MCF 10A (cell line): ENCODE measurements around the gene SLC6A9. TPM values are rescaled to one million over a fixed set of nuclear protein-coding genes. Genes with fewer than 3 reads are reported as not detected.

Experiments used
- BruUV-seq: library from RNA; stranded (reverse); fragments of 400-500 nt; replicated peaks from 2 replicates; lab custom pipeline; 2021; lab: Mats Ljungman, UMichigan
- CTCF ChIA-PET: fragments of 300-600 bp; sonication (Branson Sonifier 250); formaldehyde crosslinking; extraction: SDS; loops from one replicate; lab custom pipeline; 2021; ENCODE audit warnings: antibody characterized with exemption, inconsistent platforms; lab: Yijun Ruan, JAX
- POLR2A ChIA-PET: fragments of 300-600, 350-650 bp; sonication (Branson Sonifier 250); formaldehyde crosslinking; extraction: SDS; loops from one replicate; lab custom pipeline; 2020; ENCODE audit warnings: antibody characterized with exemption, inconsistent platforms; lab: Yijun Ruan, JAX
- DNase-seq: peaks from one replicate; pipeline ENCODE4 v3.0.0-alpha.2; 2018; ENCODE audit not compliant: unreplicated experiment
- H3K27ac Mint-ChIP-seq: one replicate; pipeline ENCODE4 v1.8.0; 2022; ENCODE audit warnings: mild to moderate bottlenecking, low read depth, mixed read lengths; ENCODE audit not compliant: unreplicated experiment
- H3K27me3 Mint-ChIP-seq: one replicate; pipeline ENCODE4 v1.8.0; 2022; ENCODE audit warnings: mixed read lengths; ENCODE audit not compliant: insufficient read depth, unreplicated experiment
- H3K36me3 Mint-ChIP-seq: one replicate; pipeline ENCODE4 v1.8.0; 2022; ENCODE audit warnings: mild to moderate bottlenecking, moderate library complexity, mixed read lengths; ENCODE audit not compliant: insufficient read depth, unreplicated experiment
- H3K4me1 Mint-ChIP-seq: one replicate; pipeline ENCODE4 v1.8.0; 2022; ENCODE audit warnings: mixed read lengths; ENCODE audit not compliant: insufficient read depth, unreplicated experiment
- H3K4me3 Mint-ChIP-seq: one replicate; pipeline ENCODE4 v1.8.0; 2022; ENCODE audit warnings: mild to moderate bottlenecking, moderate library complexity, mixed read lengths; ENCODE audit not compliant: unreplicated experiment
- H3K9me3 Mint-ChIP-seq: one replicate; pipeline ENCODE4 v1.8.0; 2022; ENCODE audit warnings: mixed read lengths; ENCODE audit not compliant: unreplicated experiment
- intact Hi-C: fragments of 100-400 bp; cut with micrococcal nuclease; formaldehyde crosslinking; loops from 2 replicates; pipeline ENCODE4 v1.14.1; 2022
- total RNA-seq: library from RNA; stranded (reverse); gene quantifications from 2 replicates; pipeline ENCODE4 v1.2.3, GENCODE V29; 2022
- TF ChIP-seq, protein P1 (sequence below): fragments of 200-600 bp; IDR thresholded peaks from one replicate; pipeline ENCODE4 v1.8.0; 2022; ENCODE audit warnings: antibody characterized with exemption, mild to moderate bottlenecking; ENCODE audit not compliant: unreplicated experiment

The SLC6A9 gene
- total RNA-seq, 1 experiment from 2014 or later = 64.9 TPM

DNA sequence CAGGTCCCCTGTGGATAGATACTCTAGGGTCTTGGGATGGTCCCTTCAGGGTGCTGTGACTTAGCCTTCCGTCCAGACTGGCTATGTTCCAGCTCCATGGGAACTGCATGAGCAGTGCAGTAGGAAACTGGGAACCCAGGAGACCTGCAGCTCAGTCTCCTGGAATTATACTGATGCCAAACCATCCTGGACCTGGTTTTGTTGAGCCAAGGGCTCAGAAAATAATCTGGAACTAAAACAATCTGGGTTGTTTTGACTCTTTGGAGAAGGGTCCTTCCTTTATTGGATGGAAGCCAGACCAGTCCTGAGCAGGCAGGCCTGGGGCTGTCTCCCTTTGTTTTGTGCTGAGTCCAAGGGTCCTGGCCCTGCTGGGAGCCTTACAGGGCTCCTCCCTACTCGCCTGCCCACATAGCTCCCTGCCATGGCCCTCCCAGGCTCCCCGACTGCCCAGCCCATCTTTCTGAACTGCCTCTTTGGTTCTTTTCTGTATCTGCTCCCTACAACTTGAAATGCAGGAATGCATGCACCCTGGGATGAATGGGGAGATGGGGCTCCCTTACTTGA, 83.3 kb downstream of the SLC6A9 start:
- peaks cover 11% of the 10 kb centered on the region for H3K36me3 Mint-ChIP-seq
- peak overlapping the region; percentile 99 for H3K27ac Mint-ChIP-seq
- intact Hi-C loops = no loop called here

DNA sequence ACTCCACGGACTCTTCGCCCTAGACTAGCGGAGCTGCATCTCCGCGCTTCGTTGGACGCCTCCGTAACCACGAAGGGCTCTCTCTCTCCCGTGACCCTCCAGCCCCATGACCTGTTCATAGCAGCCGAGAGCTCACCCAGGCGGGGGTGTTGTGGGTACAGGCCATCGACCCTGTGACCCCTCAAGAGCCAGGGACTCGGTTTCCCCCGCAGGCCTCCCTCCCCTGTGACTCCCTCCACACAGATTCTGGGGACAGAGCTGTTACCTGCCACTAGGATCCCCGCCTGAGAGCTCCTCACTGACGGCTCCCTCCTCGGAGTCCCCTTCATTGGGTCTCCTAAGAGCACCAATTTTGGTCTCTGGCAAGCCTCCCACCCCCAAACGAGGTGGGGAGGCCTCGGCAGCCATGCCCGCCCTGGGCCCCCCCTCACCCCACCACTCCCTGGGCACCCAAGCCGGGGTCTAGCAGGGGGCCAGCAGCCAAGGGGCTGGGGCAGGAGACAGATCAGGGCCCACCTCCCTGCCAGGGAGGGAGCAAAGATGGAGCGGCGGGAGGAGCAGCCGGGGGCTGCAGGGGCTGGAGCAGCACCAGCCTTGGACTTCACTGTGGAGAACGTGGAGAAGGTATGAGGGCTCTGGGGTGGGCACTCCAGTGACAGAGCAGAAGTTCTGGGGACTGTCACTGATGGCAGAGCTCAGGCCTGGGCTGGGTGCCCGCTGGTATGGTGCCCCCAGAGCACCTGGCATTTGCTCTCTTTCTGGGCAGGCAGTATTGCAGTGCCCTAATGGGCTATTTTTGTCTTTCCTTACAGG, 84.0 kb downstream of the SLC6A9 start:
- POLR2A ChIA-PET = interaction anchor here (0.6 to 3.8 kb wide), 14 partner anchors 10 to 1039 kb away, joined by 3 to 28 read pairs (median 6); partner anchors contain the start of genes ATP6V0B, DPH2, EIF2B3 and KDM4A
- Mint-ChIP-seq H3K36me3 (peaks cover 11% of the 10 kb centered on the region), H3K27ac (peak overlapping the region; percentile 99), H3K4me1 (peaks cover 30% of the 10 kb centered on the region), H3K4me3 (peak overlapping the region; percentile 99), H3K27me3 (no peaks in the 10 kb centered on the region), H3K9me3 (no peaks in the 10 kb centered on the region)
- CTCF ChIA-PET = interaction anchor here (0.6 to 3.9 kb wide), 11 partner anchors 10 to 188 kb away, joined by 3 to 34 read pairs (median 5); partner anchors contain the start of genes ARTN and DPH2
- intact Hi-C loops = no loop called here
- DNase-seq = no peak
- TF ChIP-seq, protein P1, sequence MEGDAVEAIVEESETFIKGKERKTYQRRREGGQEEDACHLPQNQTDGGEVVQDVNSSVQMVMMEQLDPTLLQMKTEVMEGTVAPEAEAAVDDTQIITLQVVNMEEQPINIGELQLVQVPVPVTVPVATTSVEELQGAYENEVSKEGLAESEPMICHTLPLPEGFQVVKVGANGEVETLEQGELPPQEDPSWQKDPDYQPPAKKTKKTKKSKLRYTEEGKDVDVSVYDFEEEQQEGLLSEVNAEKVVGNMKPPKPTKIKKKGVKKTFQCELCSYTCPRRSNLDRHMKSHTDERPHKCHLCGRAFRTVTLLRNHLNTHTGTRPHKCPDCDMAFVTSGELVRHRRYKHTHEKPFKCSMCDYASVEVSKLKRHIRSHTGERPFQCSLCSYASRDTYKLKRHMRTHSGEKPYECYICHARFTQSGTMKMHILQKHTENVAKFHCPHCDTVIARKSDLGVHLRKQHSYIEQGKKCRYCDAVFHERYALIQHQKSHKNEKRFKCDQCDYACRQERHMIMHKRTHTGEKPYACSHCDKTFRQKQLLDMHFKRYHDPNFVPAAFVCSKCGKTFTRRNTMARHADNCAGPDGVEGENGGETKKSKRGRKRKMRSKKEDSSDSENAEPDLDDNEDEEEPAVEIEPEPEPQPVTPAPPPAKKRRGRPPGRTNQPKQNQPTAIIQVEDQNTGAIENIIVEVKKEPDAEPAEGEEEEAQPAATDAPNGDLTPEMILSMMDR = no peak
- BruUV-seq = TSS peak; percentile 64

More for the DNA sequence above, 83.3 kb downstream of the SLC6A9 start:
- H3K4me3 Mint-ChIP-seq = peak overlapping the region; percentile 99
- TF ChIP-seq, protein P1 = no peak
- BruUV-seq = no TSS peak
- ChIA-PET CTCF (interaction anchor here (1.0 to 3.9 kb wide), 4 partner anchors 19 to 184 kb away, joined by 3 to 34 read pairs (median 8); no protein-coding TSS in a partner anchor), POLR2A (interaction anchor here (0.6 to 3.8 kb wide), 5 partner anchors 15 to 870 kb away, joined by 3 to 28 read pairs (median 4); partner anchors contain the start of genes ATP6V0B and DPH2)
- DNase-seq = no peak
- no peaks in the 10 kb centered on the region for H3K9me3 Mint-ChIP-seq
- peaks cover 30% of the 10 kb centered on the region for H3K4me1 Mint-ChIP-seq
- H3K27me3 Mint-ChIP-seq = no peaks in the 10 kb centered on the region

Other genes with a start within 250 kb of the SLC6A9 start
- gene ARTN, start 97.7 kb downstream of the SLC6A9 start, total RNA-seq = 1.9 TPM in 2 replicates
- 23.9 and 31.4 TPM in 2 replicates for gene IPO13, start 84.5 kb downstream of the SLC6A9 start, total RNA-seq
- 27.9 and 38.9 TPM in 2 replicates for gene DPH2, start 61.5 kb downstream of the SLC6A9 start, total RNA-seq
- gene ATP6V0B, start 56.5 kb downstream of the SLC6A9 start, total RNA-seq = 120 and 141 TPM in 2 replicates
- gene B4GALT2, start 52.3 kb downstream of the SLC6A9 start, total RNA-seq = 56.3 and 68.4 TPM in 2 replicates
- gene CCDC24, start 39.9 kb downstream of the SLC6A9 start, total RNA-seq = 3.6 and 4.8 TPM in 2 replicates
- not detected in 2 replicates for gene KLF17, start 87.4 kb upstream of the SLC6A9 start, total RNA-seq
- 0.10 TPM in 1 of 2 replicates, not detected in the other for gene KLF18, start 110.2 kb upstream of the SLC6A9 start, total RNA-seq
- 36.6 and 38.5 TPM in 2 replicates for gene DMAP1, start 182.0 kb upstream of the SLC6A9 start, total RNA-seq